Activated CD4-positive, alpha-beta T cell treated with anti-CD3 and anti-CD28 coated beads, Interleukin-2, amount 50 U/mL, for 48 hours (primary cell): Measurements from ENCODE around the gene SPAAR.

Experiments
- DNase-seq, 2 experiments: peaks; one replicate each; pipeline ENCODE4 v3.0.0-alpha.2; 2020

The SPAAR gene

GRCh38 chr9:35951736-35952135 lies 42.4 kb downstream of the SPAAR start:
- DNase-seq = no peak

- no peak for DNase-seq
Observed at GRCh38 chr9:35952526-35953191, 43.4 kb downstream of the SPAAR start.

GRCh38 chr9:35954942-35955546 lies 45.8 kb downstream of the SPAAR start:
- peak; percentile 37 to 46 for DNase-seq

- no peak for DNase-seq
Observed at GRCh38 chr9:35956651-35957050, 47.4 kb downstream of the SPAAR start.

GRCh38 chr9:35958104-35958837 lies 49.0 kb downstream of the SPAAR start, which contains the start of gene OR2S2:
TSS of gene OR2S2 (minus strand) at chr9:35958154. CDS start at chr9:35958098, 56 bp downstream.
- no peak for DNase-seq

- no peak for DNase-seq
Observed at GRCh38 chr9:35960039-35960655, 50.9 kb downstream of the SPAAR start.
